ENCODE data around the gene GTF3C6. TPM values are rescaled to one million over a fixed set of nuclear protein-coding genes. Genes with fewer than 3 reads are reported as not detected.
"Not testable (repeated sequence)": the region's sequence is repeated elsewhere in the genome, so short reads cannot be mapped to it uniquely, and the experiment has no call there.

The GTF3C6 gene
- total RNA-seq, 4 donors from 2014 or later: 16.0 to 49.8 (median 39.9) TPM

GRCh38 chr6:111011360-111012142 lies 53.0 kb downstream of the GTF3C6 start:
- Histone ChIP-seq H3K4me3 (replicated peaks in 1 of 3) (no peak overlapping the region), H3K36me3 (peaks cover 20 to 30% of the 10 kb centered on the region in 2 donors), H3K4me1 (peaks cover 0 to 10% of the 10 kb centered on the region in 2 donors), H3K27ac (no peak overlapping the region), H3K27me3 (no peaks in the 10 kb centered on the region), H3K9me3 (no peaks in the 10 kb centered on the region)
- WGBS, 2 donors: 85 to 88% methylated on average over 2 of the region's 2 CpGs
- intact Hi-C loops (cut with DNase I): loop anchor here (5.0 kb wide), 1 partner anchor 196 kb away; no protein-coding TSS in a partner anchor
- TF ChIP-seq POLR2A (IDR thresholded peaks at IDR 0.05) (no peak), CTCF (IDR thresholded peaks at IDR 0.05) (peak; percentile 32 to 78 (median 66))
- DNase-seq: no peak

- Histone ChIP-seq H3K27ac (no peak overlapping the region), H3K9me3 (no peaks in the 10 kb centered on the region), H3K36me3 (peaks cover 20 to 30% of the 10 kb centered on the region in 2 donors), H3K4me3 (replicated peaks in 1 of 3) (no peak overlapping the region), H3K4me1 (peaks cover 0 to 10% of the 10 kb centered on the region in 2 donors), H3K27me3 (no peaks in the 10 kb centered on the region)
- TF ChIP-seq CTCF (IDR thresholded peaks at IDR 0.05) (no peak), POLR2A (IDR thresholded peaks at IDR 0.05) (no peak)
- 86 to 90% methylated on average over 2 of the region's 2 CpGs for WGBS, 2 donors
- DNase-seq: no peak
- intact Hi-C loops (cut with DNase I): loop anchor here (5.0 kb wide), 1 partner anchor 195 kb away; no protein-coding TSS in a partner anchor
Measured at GRCh38 chr6:111012143-111012452, 53.6 kb downstream of the GTF3C6 start.

GRCh38 chr6:111012520-111012919 lies 54.0 kb downstream of the GTF3C6 start:
- WGBS, 2 donors: 95 to 97% methylated on average over 4 of the region's 4 CpGs
- H3K9me3 ChIP-seq; DNase-seq; H3K27ac ChIP-seq; H3K4me3 ChIP-seq (replicated peaks in 1 of 3); H3K27me3 ChIP-seq; H3K4me1 ChIP-seq: not testable (repeated sequence)
- intact Hi-C loops (cut with DNase I): loop anchor here (5.0 kb wide), 1 partner anchor 195 kb away; no protein-coding TSS in a partner anchor
- peaks cover 20 to 30% of the 10 kb centered on the region in 2 donors for H3K36me3 ChIP-seq

GRCh38 chr6:111013144-111013915 lies 54.8 kb downstream of the GTF3C6 start:
- DNase-seq: no peak
- intact Hi-C loops (cut with DNase I): loop anchor here (5.0 kb wide), 1 partner anchor 194 kb away; no protein-coding TSS in a partner anchor
- no peaks in the 10 kb centered on the region for H3K9me3 ChIP-seq
- H3K27me3 ChIP-seq: no peaks in the 10 kb centered on the region
- H3K4me1 ChIP-seq: peaks cover 0 to 10% of the 10 kb centered on the region in 2 donors
- no peak overlapping the region for H3K4me3 ChIP-seq (replicated peaks in 1 of 3)
- H3K27ac ChIP-seq: no peak overlapping the region
- 92 to 94% methylated on average over 4 of the region's 4 CpGs for WGBS, 2 donors
- H3K36me3 ChIP-seq: peaks cover 18 to 25% of the 10 kb centered on the region in 2 donors
- no peak for TF ChIP-seq POLR2A (IDR thresholded peaks at IDR 0.05)
- TF ChIP-seq CTCF (IDR thresholded peaks at IDR 0.05): no peak

GRCh38 chr6:111015389-111016124 lies 57.1 kb downstream of the GTF3C6 start:
- Histone ChIP-seq H3K4me3 (replicated peaks in 1 of 3) (no peak overlapping the region), H3K4me1 (peaks cover 0 to 10% of the 10 kb centered on the region in 2 donors), H3K9me3 (no peaks in the 10 kb centered on the region), H3K27me3 (no peaks in the 10 kb centered on the region), H3K36me3 (peaks cover 8% of the 10 kb centered on the region in 2 donors), H3K27ac (peak overlapping the region in 1 of 3 donors; percentile 31)
- intact Hi-C loops (cut with DNase I): no loop called here
- 83 to 92% methylated on average over 3 of the region's 3 CpGs for WGBS, 2 donors
- no peak for TF ChIP-seq CTCF (IDR thresholded peaks at IDR 0.05)
- no peak for TF ChIP-seq POLR2A (IDR thresholded peaks at IDR 0.05)
- no peak for DNase-seq

GRCh38 chr6:111017241-111017640 lies 58.7 kb downstream of the GTF3C6 start:
- H3K4me3 ChIP-seq (replicated peaks in 1 of 3); intact Hi-C loops (cut with DNase I); H3K9me3 ChIP-seq; H3K27ac ChIP-seq; H3K4me1 ChIP-seq; DNase-seq; H3K27me3 ChIP-seq; H3K36me3 ChIP-seq: not testable (repeated sequence)
- WGBS, 2 donors: 92 to 100% methylated on average over 5 to 6 of the region's 37 CpGs

All from thyroid gland (tissue), 4 donors.